Upper lobe of left lung (tissue), 4 donors: ENCODE measurements around the gene RGS5.

Experiments
- POLR2A ChIP-seq, 4 donors: fragments of 450-650 bp; IDR thresholded peaks; one replicate each; pipeline ENCODE4 v1.5.1; 2016 to 2017; ENCODE audit warnings: antibody characterized with exemption in 4 of 4, mild to moderate bottlenecking in 2 of 4
- POLR2AphosphoS5 ChIP-seq, 2 donors: sonication (generic); formaldehyde crosslinking; IDR thresholded peaks; one replicate each; pipeline ENCODE4 v1.5.1; 2017; ENCODE audit warnings: antibody characterized with exemption in 2 of 2
- TF ChIP-seq, protein P1 (sequence below), 6 experiments: fragments of 450-650 bp in 4 of 6; fragments of 200-600 bp in 2 of 6; sonication (generic) in 2 of 6; IDR thresholded peaks; one replicate each; pipeline ENCODE4 v1.5.1; 2016 to 2019; ENCODE audit warnings: antibody characterized with exemption in 6 of 6

DNA sequence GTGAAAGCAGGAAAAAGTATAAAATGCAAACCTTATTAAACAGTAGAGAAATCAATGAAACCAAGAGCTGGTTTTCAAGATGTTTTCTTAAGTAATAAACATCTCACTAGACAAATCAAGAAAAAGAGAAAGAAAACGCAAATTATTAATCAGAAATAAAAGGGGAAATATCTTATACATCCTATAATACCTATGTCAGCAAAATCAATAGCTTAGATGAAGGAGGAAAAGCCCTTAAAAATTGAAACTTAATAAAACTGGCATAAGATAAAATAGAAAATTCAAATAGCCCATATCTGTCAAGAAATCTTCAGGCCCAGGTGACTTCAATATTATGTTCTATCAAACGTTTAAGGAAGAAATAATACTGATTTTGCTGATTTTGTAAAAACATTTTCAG lies 74.4 kb downstream of the RGS5 start:
- TF ChIP-seq POLR2AphosphoS5 (IDR thresholded peaks at IDR 0.05) (no peak), POLR2A (IDR thresholded peaks at IDR 0.05) (no peak)
- TF ChIP-seq, protein P1, sequence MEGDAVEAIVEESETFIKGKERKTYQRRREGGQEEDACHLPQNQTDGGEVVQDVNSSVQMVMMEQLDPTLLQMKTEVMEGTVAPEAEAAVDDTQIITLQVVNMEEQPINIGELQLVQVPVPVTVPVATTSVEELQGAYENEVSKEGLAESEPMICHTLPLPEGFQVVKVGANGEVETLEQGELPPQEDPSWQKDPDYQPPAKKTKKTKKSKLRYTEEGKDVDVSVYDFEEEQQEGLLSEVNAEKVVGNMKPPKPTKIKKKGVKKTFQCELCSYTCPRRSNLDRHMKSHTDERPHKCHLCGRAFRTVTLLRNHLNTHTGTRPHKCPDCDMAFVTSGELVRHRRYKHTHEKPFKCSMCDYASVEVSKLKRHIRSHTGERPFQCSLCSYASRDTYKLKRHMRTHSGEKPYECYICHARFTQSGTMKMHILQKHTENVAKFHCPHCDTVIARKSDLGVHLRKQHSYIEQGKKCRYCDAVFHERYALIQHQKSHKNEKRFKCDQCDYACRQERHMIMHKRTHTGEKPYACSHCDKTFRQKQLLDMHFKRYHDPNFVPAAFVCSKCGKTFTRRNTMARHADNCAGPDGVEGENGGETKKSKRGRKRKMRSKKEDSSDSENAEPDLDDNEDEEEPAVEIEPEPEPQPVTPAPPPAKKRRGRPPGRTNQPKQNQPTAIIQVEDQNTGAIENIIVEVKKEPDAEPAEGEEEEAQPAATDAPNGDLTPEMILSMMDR (IDR thresholded peaks at IDR 0.05), result no peak
